ENCODE measurements around the gene POLR2L.

DNA sequence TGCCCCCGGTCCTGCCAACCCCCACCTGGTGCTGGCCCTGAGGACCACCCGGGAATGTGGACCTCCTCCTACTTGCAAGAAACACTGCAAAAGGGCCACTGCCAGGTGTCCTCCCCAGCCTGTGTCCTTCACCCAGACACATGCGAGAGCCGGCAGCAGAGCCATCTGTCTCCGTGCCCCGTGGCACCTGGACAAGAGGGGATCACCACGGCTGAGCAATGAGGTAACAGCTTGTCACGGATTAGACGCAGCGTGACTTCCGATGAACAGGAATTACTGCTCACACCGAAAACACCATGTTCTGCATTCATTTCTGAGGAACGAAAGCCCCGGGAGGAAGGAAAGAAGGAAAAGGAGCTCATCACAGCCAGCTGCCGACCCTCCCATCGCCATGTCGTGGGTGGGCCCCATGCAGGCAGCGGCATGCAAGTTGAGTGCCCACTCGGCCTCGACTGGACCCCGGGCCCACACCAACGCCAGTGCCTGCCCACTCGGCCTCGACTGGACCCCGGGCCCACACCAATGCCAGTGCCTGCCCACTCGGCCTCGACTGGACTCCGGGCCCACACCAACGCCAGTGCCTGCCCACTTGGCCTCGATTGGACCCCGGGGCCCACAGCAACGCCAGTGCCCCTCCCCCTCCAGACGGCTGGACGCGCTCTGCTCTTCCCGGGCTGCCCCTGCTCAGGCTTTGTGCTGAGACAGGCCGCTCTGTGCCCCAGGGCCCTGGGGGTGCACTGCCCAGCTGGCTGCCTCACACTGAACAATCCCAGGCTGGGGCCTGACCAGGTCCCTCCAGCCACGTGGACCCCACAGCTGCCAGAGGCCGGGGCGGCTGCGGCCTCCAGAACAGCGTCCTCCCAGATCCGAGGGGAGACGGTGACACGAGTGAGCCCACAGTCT lies 46.2 kb upstream of the POLR2L start:
- TF ChIP-seq, protein P1, sequence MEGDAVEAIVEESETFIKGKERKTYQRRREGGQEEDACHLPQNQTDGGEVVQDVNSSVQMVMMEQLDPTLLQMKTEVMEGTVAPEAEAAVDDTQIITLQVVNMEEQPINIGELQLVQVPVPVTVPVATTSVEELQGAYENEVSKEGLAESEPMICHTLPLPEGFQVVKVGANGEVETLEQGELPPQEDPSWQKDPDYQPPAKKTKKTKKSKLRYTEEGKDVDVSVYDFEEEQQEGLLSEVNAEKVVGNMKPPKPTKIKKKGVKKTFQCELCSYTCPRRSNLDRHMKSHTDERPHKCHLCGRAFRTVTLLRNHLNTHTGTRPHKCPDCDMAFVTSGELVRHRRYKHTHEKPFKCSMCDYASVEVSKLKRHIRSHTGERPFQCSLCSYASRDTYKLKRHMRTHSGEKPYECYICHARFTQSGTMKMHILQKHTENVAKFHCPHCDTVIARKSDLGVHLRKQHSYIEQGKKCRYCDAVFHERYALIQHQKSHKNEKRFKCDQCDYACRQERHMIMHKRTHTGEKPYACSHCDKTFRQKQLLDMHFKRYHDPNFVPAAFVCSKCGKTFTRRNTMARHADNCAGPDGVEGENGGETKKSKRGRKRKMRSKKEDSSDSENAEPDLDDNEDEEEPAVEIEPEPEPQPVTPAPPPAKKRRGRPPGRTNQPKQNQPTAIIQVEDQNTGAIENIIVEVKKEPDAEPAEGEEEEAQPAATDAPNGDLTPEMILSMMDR (IDR thresholded peaks at IDR 0.05), result no peak
- TF ChIP-seq POLR2A (IDR thresholded peaks at IDR 0.05), result no peak
